WI38 (cell line): Measurements from ENCODE around the gene GNG13.
"Not testable (repeated sequence)": the region's sequence is repeated elsewhere in the genome, so short reads cannot be mapped to it uniquely, and the experiment has no call there.

Experiments
- H3K4me3 ChIP-seq: 2 replicates; pipeline ENCODE4 v1.5.1; 2011; ENCODE audit warnings: low read depth, mild to moderate bottlenecking, control low read depth, low read length
- CTCF ChIP-seq: IDR thresholded peaks from 2 replicates; pipeline ENCODE4 v1.5.1; 2012; ENCODE audit warnings: low read depth, mild to moderate bottlenecking, control low read depth, low read length

GNG13 gene

GRCh38 chr16:756428-756827 is 44.1 kb downstream of the GNG13 start:
- H3K4me3 ChIP-seq = no peak overlapping the region
- TF ChIP-seq CTCF = no peak

DNA sequence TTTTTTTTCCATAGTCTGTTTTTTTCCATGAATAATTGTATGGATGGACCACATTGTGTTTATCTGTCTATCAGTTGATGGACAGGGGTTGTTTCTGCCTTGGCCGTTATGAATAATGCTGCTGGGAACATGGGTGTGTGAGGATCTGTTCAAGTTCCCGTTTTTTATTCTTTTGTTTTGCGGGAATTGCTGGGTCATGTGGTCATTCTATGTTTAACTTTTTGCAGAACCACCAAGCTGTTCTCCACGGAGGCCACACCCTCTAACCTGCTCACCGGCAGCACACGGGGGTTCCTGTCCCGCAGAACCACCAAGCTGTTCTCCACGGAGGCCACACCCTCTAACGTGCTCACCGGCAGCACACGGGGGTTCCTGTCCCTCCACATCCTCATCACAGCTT is 45.9 kb downstream of the GNG13 start:
- TF ChIP-seq CTCF = no peak
- no peak overlapping the region for H3K4me3 ChIP-seq

DNA sequence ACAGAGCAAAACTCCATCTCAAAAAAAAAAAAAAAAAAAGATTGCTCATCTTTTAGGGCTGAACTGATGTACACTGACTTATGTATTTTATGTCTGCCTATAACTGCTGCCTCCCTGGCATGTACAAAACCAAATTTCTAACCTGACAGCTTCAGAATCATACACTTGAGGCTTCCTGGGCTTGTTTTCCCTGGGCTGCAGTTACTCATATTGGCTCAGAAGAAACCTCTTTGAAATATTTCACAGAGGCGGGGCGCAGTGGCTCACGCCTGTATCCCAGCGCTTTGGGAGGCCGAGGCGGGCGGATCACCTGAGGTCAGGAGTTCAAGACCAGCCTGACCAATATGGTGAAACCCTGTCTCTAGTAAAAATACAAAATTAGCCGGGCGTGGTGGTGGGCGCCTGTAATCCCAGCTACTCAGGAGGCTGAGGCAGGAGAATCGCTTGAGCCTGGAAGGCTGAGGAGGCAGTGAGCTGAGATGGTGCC is 46.4 kb downstream of the GNG13 start:
- H3K4me3 ChIP-seq = not testable (repeated sequence)

GRCh38 chr16:752007-752312 is 48.6 kb downstream of the GNG13 start:
- no peak for TF ChIP-seq CTCF
- no peak overlapping the region for H3K4me3 ChIP-seq

DNA sequence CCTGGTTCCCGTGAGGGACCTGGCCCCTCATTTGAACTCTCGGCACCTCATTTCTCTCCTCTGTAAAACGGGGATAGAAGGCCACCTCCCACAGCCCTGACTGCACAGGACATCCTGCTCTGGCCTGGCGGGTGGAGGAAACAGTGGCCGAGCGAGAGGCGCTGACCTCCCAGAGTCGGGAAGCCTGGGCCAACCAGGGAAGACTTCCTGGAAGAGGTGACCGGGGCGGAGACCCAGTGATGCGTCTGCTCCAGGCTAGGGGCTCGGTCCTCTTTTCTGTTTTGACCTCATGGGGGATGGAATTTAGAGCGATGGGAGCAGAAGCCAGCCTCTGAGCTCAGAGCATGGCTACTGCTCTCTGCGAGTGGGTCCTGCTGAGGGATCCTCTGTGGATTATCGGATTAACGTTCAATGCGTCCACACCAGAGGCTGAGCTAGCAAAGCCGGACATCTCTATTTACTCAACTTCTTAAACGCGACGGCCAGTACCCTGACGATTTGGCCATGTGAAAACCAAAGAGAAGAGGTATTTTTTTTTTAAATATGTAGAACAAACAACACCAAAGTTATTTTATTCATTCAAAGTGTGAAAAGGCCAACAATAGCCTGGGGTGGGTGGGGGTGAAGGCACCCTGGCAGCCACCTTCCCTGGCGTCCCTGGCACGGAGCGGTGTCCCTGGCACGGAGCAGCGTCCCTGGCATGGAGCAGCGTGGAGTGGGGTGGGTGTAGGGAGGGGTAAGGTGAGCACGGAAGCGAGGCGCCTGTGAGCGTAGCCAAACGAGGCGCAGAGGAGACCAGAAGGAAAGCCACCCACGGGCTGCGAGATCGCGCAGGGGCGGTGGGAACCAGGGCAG is 49.2 kb downstream of the GNG13 start:
- H3K4me3 ChIP-seq = no peak overlapping the region
- TF ChIP-seq CTCF = no peak

DNA sequence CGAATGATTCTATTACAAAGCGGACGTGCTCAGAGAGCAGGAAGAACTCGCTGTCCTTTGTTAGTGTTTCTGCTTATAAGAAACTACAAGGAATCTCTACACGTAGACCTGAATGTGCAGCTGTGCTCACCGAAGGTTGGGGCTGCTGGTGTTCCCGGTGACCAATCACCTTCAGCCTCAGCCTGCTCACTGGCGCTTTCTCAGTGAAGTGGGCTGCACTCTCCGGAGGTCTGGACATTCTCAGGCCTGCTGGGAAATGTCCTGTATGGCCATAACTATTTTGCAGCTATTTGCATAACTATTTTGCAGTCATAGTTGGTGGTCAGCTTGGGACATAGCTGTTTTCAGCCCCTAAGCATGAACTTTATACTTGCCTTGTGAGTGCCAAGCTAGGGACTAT is 50.0 kb downstream of the GNG13 start:
- TF ChIP-seq CTCF = no peak

DNA sequence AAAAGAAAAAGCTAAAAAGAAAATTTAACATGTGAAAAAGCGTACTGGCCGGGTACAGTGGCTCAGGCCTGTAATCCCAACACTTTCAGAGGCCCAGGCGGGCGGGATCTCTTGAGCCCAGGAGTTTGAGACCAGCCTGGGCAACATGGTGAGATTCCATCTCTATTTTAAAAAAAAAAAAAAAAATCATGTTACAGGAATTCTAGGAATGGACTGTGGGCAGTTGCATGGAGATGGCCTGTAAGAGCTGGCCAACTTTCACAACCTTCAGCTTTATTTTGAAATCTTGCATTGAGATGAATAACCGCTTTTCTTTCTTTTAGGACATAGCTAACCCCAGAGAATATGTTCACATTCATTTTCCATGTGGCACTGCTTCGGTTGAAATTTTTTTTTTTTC is 51.5 kb downstream of the GNG13 start:
- TF ChIP-seq CTCF = no peak
- H3K4me3 ChIP-seq = no peak overlapping the region

More for the DNA sequence above, 50.0 kb downstream of the GNG13 start:
- H3K4me3 ChIP-seq = no peak overlapping the region
